ENCODE measurements around the gene SRBD1.

The SRBD1 gene

GRCh38 chr2:45540942-45541341 is 70.1 kb downstream of the SRBD1 start:
- no peak for DNase-seq

DNA sequence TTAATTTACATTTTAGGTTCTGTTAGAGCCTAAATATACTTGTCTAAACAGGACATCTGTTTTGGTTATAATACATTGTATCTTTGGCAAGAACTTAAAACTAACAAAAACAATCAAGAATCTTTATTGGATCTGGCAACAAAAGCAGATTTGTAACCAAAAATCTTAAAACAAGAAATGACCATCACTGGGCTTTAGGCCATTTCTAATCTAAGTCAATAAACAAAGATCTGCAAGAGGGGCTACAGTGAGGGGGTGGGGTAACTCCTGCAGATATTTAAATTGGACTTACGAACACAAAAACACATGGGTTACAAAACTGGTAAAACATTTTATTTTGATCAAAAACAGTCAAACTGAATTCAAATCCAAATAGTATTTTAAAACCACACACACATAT is 77.3 kb downstream of the SRBD1 start:
- DNase-seq: no peak

DNA sequence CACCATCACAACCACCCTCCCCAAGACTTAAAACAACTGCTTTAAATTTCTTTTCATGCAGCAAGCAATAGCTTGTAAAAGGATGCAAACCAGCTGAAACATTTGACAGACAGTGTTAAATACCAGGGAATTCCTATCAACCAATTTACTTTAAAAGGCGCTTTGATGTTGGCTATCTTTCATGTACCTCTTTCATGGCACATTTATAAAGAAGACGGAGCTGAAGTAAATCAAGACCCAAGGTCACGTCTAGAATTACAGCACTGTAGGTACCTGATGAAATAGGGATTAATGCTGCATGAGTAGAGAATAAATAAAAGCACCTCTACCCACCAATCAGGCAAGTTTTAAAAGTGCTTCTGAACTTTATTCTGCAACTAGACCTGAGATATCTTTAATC is 78.9 kb downstream of the SRBD1 start:
- no peak for DNase-seq

DNA sequence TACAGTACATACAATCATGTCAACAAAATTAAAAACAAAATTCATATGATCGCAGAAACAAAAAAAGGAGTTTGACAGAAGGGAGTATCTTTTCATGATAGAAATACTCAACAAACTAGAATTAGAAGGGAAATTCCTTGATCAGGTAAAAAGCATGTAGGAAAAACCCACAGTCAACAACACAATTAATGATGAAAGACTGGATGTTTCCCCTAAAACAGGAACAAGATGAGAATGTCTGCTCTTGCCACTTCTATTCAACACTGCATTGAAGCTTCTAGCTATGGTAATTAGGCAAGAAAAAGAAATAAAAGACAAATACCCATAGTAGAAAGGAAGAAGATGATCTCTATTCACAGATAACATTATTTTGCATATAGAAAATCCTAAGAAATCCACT is 87.1 kb downstream of the SRBD1 start:
- DNase-seq: no peak

- no peak for DNase-seq
Measured at GRCh38 chr2:45518546-45518945, 92.5 kb downstream of the SRBD1 start.

GRCh38 chr2:45510701-45511420 is 100.2 kb downstream of the SRBD1 start:
- DNase-seq: no peak

DNA sequence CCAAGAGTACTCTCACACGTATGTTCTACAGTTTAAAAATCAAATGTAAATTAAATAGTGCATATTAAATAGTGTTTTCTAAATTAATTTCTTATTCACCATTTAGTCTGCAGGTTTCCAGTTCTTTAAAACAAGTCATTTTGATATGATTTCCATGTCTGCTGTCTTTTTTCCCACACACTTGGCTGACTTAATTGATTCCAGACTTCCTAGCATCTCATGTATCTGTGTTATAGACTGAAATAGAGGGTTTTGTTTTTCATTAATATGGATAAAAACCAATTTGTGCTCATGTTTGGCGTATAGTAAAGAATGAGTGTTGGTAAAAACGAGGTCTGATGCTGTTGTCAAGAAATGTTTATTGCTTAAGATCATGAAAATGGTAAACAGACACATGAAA is 104.3 kb downstream of the SRBD1 start:
- DNase-seq: no peak

GRCh38 chr2:45505138-45505537 is 105.9 kb downstream of the SRBD1 start:
- DNase-seq: no peak

- DNase-seq: no peak
Measured at GRCh38 chr2:45498661-45499550, 112.2 kb downstream of the SRBD1 start.

DNA sequence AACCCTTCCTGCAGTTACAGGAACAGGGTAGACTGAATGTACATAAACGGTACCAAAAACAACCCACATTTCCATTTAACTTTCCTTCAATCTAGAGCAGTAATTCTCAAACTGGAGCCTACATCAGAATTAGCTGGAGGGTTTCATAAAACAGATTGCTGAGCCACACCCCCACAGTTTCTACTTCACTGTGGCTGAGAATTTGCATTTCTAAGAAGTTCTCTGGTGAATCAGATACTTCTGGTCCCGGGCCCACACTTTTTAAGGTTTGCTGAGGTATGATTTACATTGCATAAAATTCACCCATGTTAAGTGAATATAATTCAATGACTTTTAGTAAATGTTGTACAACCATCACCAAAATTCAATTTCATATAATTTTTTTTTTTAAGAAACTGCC is 113.7 kb downstream of the SRBD1 start:
- no peak for DNase-seq

DNA sequence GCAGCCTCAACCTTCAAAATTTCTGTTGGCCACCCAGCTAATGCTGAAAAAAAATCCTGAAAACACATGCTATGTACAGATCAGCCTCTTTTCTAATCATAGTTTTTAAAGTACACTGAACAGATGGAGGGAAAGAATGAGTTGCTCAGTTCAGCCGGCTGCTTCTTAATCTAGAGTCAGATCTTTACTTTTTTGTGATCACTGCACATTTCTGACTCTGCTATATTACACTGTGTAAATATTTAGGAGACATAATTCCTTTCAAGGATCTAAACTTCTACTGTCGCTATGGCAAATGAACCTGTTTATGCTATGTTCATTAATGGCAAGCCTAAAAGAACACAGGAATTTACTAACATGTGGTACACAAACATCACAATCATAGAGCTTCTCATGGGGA is 114.2 kb downstream of the SRBD1 start:
- no peak for DNase-seq

GRCh38 chr2:45494978-45495293 is 116.1 kb downstream of the SRBD1 start:
- DNase-seq: no peak

DNA sequence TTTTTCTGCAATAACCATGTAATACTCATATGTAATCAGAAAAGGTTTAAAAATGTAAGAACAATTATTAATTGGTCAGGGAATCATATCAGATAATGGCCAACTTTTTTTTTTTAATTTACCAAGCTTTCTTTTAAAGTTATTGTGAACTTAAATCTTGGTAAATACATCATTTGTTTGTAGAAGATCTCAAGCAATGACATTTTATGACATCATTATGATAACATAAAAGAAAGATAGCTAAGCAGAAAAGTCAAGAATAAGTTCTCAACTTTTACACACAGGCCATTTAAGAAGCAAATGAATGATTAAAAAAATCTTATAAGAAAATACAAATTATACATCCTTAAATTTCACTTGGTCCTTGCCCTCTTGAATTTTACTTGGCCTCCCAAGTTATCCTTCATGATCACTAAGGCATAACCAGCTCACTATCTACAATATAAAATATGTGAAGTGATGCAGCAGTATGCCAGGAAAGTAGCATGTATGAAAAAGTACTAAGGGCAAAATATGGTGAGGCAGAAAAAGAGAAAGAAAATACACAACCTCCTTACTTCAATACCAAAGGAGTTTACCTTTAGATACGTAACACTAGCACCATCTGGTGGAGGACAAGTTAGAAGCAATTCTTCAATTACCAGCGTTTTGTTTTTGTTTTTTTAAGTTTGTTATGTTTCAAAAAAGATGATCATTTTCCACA is 116.6 kb downstream of the SRBD1 start:
- DNase-seq: no peak

- DNase-seq: no peak
Measured at GRCh38 chr2:45484965-45485364, 126.1 kb downstream of the SRBD1 start.

GRCh38 chr2:45483997-45484396 is 127.1 kb downstream of the SRBD1 start:
- DNase-seq: no peak

- no peak for DNase-seq
Measured at GRCh38 chr2:45477546-45477945, 133.5 kb downstream of the SRBD1 start.

GRCh38 chr2:45470531-45470930 is 140.5 kb downstream of the SRBD1 start:
- no peak for DNase-seq

GRCh38 chr2:45469314-45470099 is 141.6 kb downstream of the SRBD1 start:
- DNase-seq: no peak

- DNase-seq: no peak
Measured at GRCh38 chr2:45468279-45468678, 142.8 kb downstream of the SRBD1 start.

- no peak for DNase-seq
Measured at GRCh38 chr2:45466053-45466452, 145.0 kb downstream of the SRBD1 start.

- DNase-seq: no peak
Measured at GRCh38 chr2:45460825-45461224, 150.2 kb downstream of the SRBD1 start.

DNA sequence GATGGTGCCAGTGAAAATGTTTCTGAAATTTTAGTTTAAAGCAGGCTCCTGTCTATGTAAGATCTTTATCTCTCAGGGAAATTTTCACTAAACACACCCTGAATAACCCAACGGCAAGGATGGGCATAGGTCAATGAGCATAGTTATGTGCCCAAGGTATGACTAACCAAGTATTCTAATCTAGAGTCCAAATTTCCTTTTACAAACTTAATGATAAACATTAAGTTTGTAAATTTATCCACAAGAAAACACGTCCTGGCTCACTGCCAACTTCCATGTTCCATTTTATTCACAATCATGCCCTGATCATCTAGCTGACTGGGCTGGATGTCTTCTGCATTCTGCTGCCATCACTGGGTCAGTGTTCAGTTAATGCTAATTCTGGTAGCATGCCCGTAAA is 151.2 kb downstream of the SRBD1 start:
- no peak for DNase-seq

GRCh38 chr2:45458909-45459563 is 152.0 kb downstream of the SRBD1 start:
- no peak for DNase-seq

Data from activated CD8-positive, alpha-beta memory T cell treated with anti-CD3 and anti-CD28 coated beads, Interleukin-2, amount 50 U/mL, for 4 hours (primary cell).